Keratinocyte (primary cell): ENCODE measurements around the gene CYB5R4. TPM values are rescaled to one million over a fixed set of nuclear protein-coding genes. Genes with fewer than 3 reads are reported as not detected.

Experiments
- DNase-seq: peaks from one replicate; pipeline ENCODE4 v3.0.0-alpha.2; 2011; ENCODE audit warnings: low read depth, missing footprints, low spot score
- FAIRE-seq: peaks from 2 replicates; lab custom pipeline; 2011; peaks lifted over from hg19 to GRCh38; lab: Jason Lieb, UNC
- H2AFZ ChIP-seq: 2 replicates; pipeline ENCODE4 v1.6.0; 2012; ENCODE audit warnings: low read length, control low read depth, inconsistent platforms; ENCODE audit not compliant: control insufficient read depth
- H3K27ac ChIP-seq: 2 replicates; pipeline ENCODE4 v1.5.1; 2011; ENCODE audit warnings: low read length; ENCODE audit not compliant: control insufficient read depth, insufficient read depth
- H3K27me3 ChIP-seq: 3 replicates; pipeline ENCODE4 v1.6.0; 2011; ENCODE audit warnings: low read length; ENCODE audit not compliant: control insufficient read depth, insufficient read depth; ENCODE audit errors: extremely low read depth
- H3K36me3 ChIP-seq, 2 experiments: 2 replicates in 1 of 2; 3 replicates in 1 of 2; pipeline ENCODE4 v1.5.1; 2011; ENCODE audit warnings: low read length in 2 of 2, mild to moderate bottlenecking in 1 of 2; ENCODE audit not compliant: control insufficient read depth in 2 of 2, insufficient read depth in 2 of 2; ENCODE audit errors: extremely low read depth in 1 of 2
- H3K4me1 ChIP-seq: 3 replicates; pipeline ENCODE4 v1.5.1; 2011; ENCODE audit warnings: low read length; ENCODE audit not compliant: control insufficient read depth, insufficient read depth; ENCODE audit errors: extremely low read depth
- H3K4me2 ChIP-seq: 3 replicates; pipeline ENCODE4 v1.6.0; 2011; ENCODE audit warnings: low read depth, low read length; ENCODE audit not compliant: control insufficient read depth, insufficient read depth; ENCODE audit errors: extremely low read depth
- H3K4me3 ChIP-seq, 3 experiments: fragments of 200-600 bp in 1 of 3; sonication (generic) in 1 of 3; 2 replicates in 2 of 3; 3 replicates in 1 of 3; pipeline ENCODE4 v1.5.1; 2011 to 2016; ENCODE audit warnings: low read length in 3 of 3, mild to moderate bottlenecking in 3 of 3, control low read depth in 2 of 3, inconsistent platforms in 1 of 3, low read depth in 1 of 3, mixed read lengths in 1 of 3, mixed run types in 1 of 3, moderate library complexity in 1 of 3; ENCODE audit not compliant: control insufficient read depth in 2 of 3, insufficient read depth in 2 of 3; ENCODE audit errors: extremely low read depth in 1 of 3
- H3K79me2 ChIP-seq: 2 replicates; pipeline ENCODE4 v1.6.0; 2012; ENCODE audit warnings: low read length; ENCODE audit not compliant: control insufficient read depth, insufficient read depth
- H3K9ac ChIP-seq: 3 replicates; pipeline ENCODE4 v1.6.0; 2011; ENCODE audit warnings: low read length; ENCODE audit not compliant: control insufficient read depth, insufficient read depth; ENCODE audit errors: extremely low read depth
- H3K9me1 ChIP-seq: 3 replicates; pipeline ENCODE4 v1.6.0; 2011; ENCODE audit warnings: low read length; ENCODE audit not compliant: control insufficient read depth, insufficient read depth; ENCODE audit errors: extremely low read depth
- H3K9me3 ChIP-seq: 2 replicates; pipeline ENCODE4 v1.5.1; 2012; ENCODE audit warnings: low read depth, low read length; ENCODE audit not compliant: control insufficient read depth
- H4K20me1 ChIP-seq: 3 replicates; pipeline ENCODE4 v1.6.0; 2011; ENCODE audit warnings: low read length; ENCODE audit not compliant: control insufficient read depth, insufficient read depth; ENCODE audit errors: extremely low read depth
- EZH2 ChIP-seq: IDR thresholded peaks from one replicate; pipeline ENCODE4 v1.6.1; 2012; ENCODE audit warnings: inconsistent platforms, mild to moderate bottlenecking, low read length, moderate library complexity
- dilution Hi-C: fragments of 300-500 bp; cut with MboI; formaldehyde crosslinking; loops from one replicate; pipeline ENCODE4 v1.7.0; 2020; ENCODE audit warnings: low sequenced_read_pairs; ENCODE audit not compliant: extremely low pct_ligation_motif_present
- polyA plus RNA-seq, 5 experiments: library from polyadenylated mRNA; depleted of rRNA in 3 of 5; stranded (reverse) in 3 of 5; stranded (forward) in 1 of 5; unstranded in 1 of 5; fragments of >200 nt; gene quantifications; 1 replicate in 1 of 5; 2 replicates in 3 of 5; 3 replicates in 1 of 5; pipeline versions ENCODE4 v1.2.1 to v1.2.3, GENCODE V29; 2011 to 2012; ENCODE audit warnings: missing spikeins in 2 of 5, low read depth in 1 of 5, low replicate concordance in 1 of 5
- TF ChIP-seq, protein P1 (sequence below), 3 experiments: IDR thresholded peaks in 1 of 3; conservative IDR thresholded peaks in 1 of 3; optimal IDR thresholded peaks in 1 of 3; 2 replicates in 2 of 3; 3 replicates in 1 of 3; pipeline versions ENCODE3 to v1.5.1; 2011; ENCODE audit warnings: low read length in 3 of 3, mild to moderate bottlenecking in 3 of 3, moderate library complexity in 2 of 3, control low read depth in 1 of 3, inconsistent platforms in 1 of 3; ENCODE audit not compliant: insufficient read depth in 2 of 3; ENCODE audit errors: extremely low read depth in 1 of 3

CYB5R4 gene
- polyA plus RNA-seq, 1 donor (not counting 4 experiments of a cell fraction or from before 2014, with no cell fraction given) = 14.0 TPM

- no peak for FAIRE-seq
- H2AFZ ChIP-seq = no peak overlapping the region
- no peak overlapping the region for H3K9ac ChIP-seq
- no peak for TF ChIP-seq EZH2
- TF ChIP-seq, protein P1, sequence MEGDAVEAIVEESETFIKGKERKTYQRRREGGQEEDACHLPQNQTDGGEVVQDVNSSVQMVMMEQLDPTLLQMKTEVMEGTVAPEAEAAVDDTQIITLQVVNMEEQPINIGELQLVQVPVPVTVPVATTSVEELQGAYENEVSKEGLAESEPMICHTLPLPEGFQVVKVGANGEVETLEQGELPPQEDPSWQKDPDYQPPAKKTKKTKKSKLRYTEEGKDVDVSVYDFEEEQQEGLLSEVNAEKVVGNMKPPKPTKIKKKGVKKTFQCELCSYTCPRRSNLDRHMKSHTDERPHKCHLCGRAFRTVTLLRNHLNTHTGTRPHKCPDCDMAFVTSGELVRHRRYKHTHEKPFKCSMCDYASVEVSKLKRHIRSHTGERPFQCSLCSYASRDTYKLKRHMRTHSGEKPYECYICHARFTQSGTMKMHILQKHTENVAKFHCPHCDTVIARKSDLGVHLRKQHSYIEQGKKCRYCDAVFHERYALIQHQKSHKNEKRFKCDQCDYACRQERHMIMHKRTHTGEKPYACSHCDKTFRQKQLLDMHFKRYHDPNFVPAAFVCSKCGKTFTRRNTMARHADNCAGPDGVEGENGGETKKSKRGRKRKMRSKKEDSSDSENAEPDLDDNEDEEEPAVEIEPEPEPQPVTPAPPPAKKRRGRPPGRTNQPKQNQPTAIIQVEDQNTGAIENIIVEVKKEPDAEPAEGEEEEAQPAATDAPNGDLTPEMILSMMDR (optimal IDR thresholded peaks at IDR 0.05 in 1 of 3, IDR thresholded peaks at IDR 0.05 in 1 of 3, conservative IDR thresholded peaks at IDR 0.05 in 1 of 3; ENCODE audit: extremely low read depth in 1 of 3, insufficient read depth in 2 of 3, low read length in 3 of 3) = no peak
- H3K79me2 ChIP-seq = no peaks in the 10 kb centered on the region
- H4K20me1 ChIP-seq = no peaks in the 10 kb centered on the region
- H3K9me1 ChIP-seq = no peaks in the 10 kb centered on the region
- no peak overlapping the region for H3K4me3 ChIP-seq
- no peaks in the 10 kb centered on the region for H3K36me3 ChIP-seq
- dilution Hi-C loops = no loop called here
- H3K27ac ChIP-seq = no peak overlapping the region
- H3K9me3 ChIP-seq = no peaks in the 10 kb centered on the region
- H3K27me3 ChIP-seq = no peaks in the 10 kb centered on the region
- no peak for DNase-seq
- no peaks in the 10 kb centered on the region for H3K4me1 ChIP-seq
- H3K4me2 ChIP-seq = no peak overlapping the region
Measured at GRCh38 chr6:83920017-83920416, 60.5 kb downstream of the CYB5R4 start.

DNA sequence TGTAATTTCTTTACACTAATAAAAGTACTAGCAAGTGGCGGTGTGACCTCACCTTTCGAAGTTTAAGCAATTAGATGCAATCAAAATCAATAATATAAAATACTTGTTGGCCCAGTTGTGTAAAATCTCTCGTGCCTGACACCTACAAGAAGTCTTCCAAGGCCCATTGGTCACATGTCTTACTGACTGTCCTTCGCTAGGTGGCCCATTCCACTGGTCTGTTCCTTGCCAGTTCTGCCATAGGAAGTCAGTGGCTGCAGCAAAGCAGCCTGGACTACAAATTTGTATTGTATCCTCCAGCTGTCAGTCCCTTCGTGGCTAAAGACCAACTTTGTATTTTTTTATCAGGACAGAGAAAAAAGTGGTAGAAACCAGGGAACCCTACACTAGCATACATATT lies 61.8 kb downstream of the CYB5R4 start:
- no peak for DNase-seq
- H3K9me3 ChIP-seq = no peaks in the 10 kb centered on the region
- no peaks in the 10 kb centered on the region for H3K79me2 ChIP-seq

More for the DNA sequence above, 61.8 kb downstream of the CYB5R4 start:
- H3K9me1 ChIP-seq = no peaks in the 10 kb centered on the region
- FAIRE-seq = no peak
- no peak overlapping the region for H3K27ac ChIP-seq
- H3K36me3 ChIP-seq = no peaks in the 10 kb centered on the region
- no peaks in the 10 kb centered on the region for H3K27me3 ChIP-seq
- no peak overlapping the region for H2AFZ ChIP-seq
- H3K4me2 ChIP-seq = no peak overlapping the region
- no peak overlapping the region for H3K9ac ChIP-seq
- no peak for TF ChIP-seq EZH2
- TF ChIP-seq, protein P1 (optimal IDR thresholded peaks at IDR 0.05 in 1 of 3, IDR thresholded peaks at IDR 0.05 in 1 of 3, conservative IDR thresholded peaks at IDR 0.05 in 1 of 3; ENCODE audit: extremely low read depth in 1 of 3, insufficient read depth in 2 of 3, low read length in 3 of 3) = no peak
- no peaks in the 10 kb centered on the region for H4K20me1 ChIP-seq
- H3K4me1 ChIP-seq = no peaks in the 10 kb centered on the region
- dilution Hi-C loops = no loop called here
- H3K4me3 ChIP-seq = no peak overlapping the region
